SW480 (cell line): ENCODE data around the gene ACOXL.
"Not testable (repeated sequence)": the region's sequence is repeated elsewhere in the genome, so short reads cannot be mapped to it uniquely, and the experiment has no call there.

ENCODE experiments used
- DNase-seq: peaks from one replicate; pipeline ENCODE4 v3.0.0-alpha.2; 2016; ENCODE audit warnings: low spot score

ACOXL gene

DNA sequence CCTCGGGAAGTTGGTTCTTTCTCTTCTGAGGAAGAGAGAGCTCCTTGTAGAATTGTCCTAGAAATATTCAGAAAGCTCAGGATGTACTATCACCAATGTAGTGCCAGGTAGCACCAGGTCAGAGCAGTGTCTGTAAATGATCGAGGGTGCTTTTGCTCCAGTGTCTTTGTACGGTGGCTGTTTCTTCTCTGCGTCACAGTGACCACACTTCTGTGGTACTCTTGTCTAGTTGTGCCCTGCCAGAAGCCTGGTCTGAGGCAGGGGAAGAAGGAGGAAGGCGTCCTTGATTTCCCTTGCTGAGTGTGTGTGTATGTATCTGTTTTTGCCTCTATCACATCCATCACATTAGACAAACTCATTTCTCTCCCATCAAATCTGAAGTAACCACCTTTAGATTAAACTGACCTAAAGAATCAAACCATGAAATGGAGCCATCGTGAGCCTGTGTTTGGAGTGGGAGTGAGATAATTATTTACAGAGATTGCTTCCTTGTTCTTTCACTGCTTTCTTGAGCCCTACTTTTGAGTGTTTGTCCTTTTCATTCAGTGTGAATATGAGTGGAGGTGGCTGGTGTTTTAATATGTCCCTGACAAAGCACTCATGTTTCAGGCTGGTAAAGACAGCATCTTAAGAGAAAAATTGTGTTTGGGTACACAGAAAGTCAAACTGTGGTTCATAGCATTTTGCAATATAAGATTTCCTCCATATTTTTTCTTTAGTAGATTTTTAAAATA is 97.2 kb downstream of the ACOXL start:
- no peak for DNase-seq

- DNase-seq = no peak
These were observed 100.4 kb downstream of the ACOXL start for GRCh38 chr2:110832740-110833139.

- DNase-seq = no peak
These were observed 101.9 kb downstream of the ACOXL start for GRCh38 chr2:110834134-110834827.

DNA sequence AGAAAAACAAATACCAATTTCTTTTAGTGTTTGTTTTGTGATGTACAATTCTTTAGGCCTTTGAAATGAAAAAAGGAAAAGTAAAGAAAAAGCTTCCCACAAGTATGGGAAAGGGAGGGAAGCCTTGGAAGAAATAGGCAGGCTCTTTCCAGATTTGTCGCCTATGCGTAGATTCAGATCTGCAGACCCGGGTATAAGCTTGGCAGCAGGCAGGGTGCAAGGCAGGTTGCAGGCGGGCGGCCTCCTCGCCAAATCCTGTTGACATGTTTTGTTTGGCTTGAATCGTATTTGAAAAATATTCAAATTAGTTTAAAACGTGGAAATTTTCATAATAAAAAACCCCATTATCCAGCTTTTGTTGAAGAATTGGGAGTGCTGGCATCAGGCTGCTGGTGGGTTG is 104.3 kb downstream of the ACOXL start:
- no peak for DNase-seq

GRCh38 chr2:110837446-110838409 is 105.4 kb downstream of the ACOXL start:
- no peak for DNase-seq

GRCh38 chr2:110838657-110839384 is 106.4 kb downstream of the ACOXL start:
- no peak for DNase-seq

- no peak for DNase-seq
These were observed 108.1 kb downstream of the ACOXL start for GRCh38 chr2:110840508-110840907.

DNA sequence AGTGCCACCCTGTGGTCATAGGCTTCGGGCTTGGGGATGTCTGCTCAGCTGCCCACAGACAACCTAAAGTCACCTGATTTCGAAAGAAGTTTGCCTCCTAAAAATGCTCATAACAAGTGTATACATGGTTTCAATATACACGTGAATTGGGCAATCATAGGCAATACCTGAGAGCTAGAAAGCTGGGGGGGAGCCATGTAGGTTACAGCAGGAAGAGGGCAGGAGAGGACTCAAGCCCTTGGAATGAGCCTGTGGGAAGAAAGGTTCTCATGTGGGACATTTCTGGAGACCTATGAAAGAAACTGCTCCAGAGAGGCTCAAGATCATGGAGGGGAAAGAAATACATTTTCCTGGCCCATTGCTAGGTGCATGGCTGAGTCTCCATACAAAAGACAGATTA is 109.7 kb downstream of the ACOXL start:
- DNase-seq = peak; percentile 19

- DNase-seq = no peak
These were observed 111.1 kb downstream of the ACOXL start for GRCh38 chr2:110843496-110843895.

GRCh38 chr2:110843959-110844510 is 111.7 kb downstream of the ACOXL start:
- DNase-seq = no peak

- no peak for DNase-seq
These were observed 115.3 kb downstream of the ACOXL start for GRCh38 chr2:110847651-110848050.

DNA sequence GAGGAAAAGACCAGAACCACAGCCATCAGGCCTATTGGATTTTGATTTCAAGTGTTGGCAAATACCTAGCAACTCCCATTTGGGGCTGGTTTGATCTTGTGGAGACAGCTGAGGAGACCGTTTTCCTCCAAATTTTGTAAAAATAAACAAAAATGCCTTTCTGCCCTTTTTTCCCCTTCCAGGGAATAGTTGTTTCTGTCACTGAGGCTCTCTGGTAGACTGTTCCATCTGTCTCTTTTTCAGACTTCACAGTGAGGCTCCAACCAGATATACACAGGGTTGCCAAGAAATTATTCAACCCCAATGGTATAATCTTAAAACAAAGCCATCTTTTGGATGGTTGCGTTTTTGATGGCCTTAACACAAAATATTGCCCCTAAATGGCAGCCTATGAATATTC is 115.7 kb downstream of the ACOXL start:
- no peak for DNase-seq

DNA sequence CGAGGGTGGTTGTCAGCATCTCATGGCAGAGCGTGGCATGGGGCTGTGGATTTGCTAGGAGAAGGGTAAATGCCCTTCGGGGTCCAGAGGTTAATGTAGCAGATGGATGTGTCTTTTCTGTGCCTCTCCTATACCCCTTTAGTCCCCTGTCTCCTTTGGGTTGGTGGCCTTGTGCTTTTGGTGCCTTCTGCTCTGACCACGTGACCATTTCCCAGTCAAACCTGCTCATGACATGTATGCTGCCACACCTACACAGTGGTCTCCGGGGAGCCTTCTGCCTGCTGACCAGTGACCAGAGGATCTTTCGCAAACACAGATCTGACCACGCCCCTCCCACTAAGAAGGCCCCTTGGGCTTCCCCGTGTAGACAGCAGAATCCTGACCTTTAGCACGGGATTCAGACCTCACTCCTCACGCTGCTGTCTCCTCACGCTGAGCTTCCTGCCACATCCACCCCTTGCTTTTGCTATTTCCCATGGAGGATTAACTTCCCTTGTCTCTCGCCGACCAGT is 116.2 kb downstream of the ACOXL start:
- DNase-seq = no peak

DNA sequence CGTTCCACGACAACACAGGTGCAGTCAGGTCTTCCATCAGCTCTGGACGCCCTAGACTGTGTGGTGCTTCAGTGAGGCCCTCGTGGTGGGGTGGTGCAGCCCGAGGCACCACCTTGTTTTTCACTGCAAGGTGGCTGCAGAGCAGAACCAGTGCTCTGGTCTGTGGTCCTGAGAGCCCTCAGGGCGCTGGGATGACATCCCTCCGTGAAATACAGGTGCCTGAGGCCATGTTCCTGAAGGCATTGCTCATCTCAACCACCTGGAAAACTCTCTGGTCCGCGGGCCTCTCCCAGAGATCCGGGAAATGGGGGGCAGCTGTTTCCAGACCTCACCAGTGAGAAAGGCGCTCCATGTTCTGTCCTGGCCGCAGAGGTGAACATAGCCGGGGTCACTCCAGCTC is 119.2 kb downstream of the ACOXL start:
- DNase-seq = no peak

DNA sequence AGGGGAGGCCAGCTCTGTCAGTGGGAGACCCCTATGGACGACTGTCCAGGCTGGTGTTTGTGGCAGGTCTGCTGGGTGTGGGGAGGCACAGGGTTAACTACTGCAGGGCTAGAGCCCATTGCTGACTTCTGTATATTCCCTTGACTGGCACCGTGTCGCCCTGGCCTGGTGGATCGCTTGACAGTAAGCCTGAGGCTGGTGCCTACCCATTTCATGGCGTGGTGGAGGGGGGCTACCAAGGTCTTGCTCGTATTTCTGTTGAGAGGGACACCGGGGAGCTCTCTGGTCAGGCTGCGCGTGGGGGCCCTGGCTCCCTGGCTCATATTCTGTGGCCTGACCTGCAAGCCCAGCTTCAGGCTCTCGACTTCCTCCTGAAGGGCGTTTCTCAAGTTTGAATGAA is 119.7 kb downstream of the ACOXL start:
- DNase-seq = no peak

DNA sequence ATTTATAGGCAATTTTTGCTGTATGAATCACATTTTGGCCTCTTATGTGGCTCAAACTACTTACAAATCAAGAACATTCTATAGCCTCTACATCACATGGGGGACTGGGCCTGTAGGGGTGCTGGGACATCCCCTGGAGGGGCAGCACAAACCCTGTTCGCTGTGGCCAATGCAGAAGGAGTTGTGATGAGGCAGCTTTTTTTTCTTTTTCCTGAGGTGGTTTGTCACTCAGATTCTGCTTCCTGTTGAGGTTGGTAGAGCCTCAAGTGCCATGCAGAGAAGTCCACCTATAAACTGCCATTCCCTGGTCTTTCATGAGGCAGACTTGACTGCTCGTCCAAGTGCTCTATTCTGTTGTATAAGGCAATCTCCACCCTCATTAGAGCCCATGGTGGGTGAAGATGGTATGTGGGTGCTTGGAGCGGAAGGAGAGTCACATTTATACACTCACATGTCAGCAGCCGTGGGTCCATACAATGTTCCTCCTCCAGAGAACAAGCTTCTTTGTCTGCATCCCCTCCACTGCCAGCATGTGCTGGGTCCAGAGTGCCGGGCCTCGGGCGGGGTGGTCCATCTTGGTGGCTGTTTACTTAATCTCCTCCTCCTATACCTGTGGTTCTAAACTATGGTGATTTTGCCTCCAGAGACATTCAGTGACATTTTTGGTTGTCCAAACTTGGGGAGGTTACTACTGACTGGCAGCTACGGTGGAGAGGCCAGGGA is 120.3 kb downstream of the ACOXL start:
- no peak for DNase-seq

DNA sequence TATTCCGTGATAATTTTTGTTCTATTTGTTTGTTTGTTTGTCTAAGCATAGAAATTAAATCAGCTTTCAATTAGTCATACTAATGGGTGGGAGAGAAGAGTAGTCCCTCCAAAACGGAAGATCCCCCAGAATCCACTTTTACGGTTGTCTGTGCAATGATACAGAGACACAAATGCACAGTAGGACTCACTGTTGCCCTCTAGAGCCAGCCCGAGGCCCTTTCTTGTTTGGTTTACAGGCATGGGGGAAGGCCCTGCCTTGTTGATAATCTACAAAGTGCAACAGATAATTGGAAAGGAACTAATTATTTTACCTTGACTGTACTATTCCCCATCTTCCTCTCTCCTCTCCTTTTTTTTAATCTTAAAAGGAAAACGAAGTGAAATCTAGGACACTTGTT is 121.1 kb downstream of the ACOXL start:
- DNase-seq = peak; percentile 43

GRCh38 chr2:110853948-110854347 is 121.6 kb downstream of the ACOXL start:
- DNase-seq = no peak

GRCh38 chr2:110854355-110855081 is 122.1 kb downstream of the ACOXL start:
- peak; percentile 14 for DNase-seq

DNA sequence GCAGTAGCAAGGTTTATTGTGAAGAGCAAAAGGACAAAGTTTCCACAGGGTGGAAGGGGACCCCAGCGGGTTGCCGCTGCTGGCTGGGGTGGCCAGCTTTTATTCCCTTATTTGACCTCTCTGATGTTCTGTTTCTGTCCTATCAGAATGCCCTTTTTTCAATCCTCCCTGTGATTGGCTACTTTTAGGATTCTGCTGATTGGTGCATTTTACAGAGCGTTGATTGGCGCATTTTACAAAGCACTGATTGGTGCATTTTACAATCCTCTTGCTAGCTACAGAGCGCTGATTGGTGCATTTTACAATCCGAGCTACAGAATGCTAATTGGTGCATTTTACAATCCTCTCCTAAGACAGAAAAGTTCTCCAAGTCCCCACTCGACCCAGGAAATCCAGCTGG is 123.5 kb downstream of the ACOXL start:
- DNase-seq = not testable (repeated sequence)
